Right lobe of liver (tissue), 6 donors: ENCODE results near the gene ARL4D. TPM values are rescaled to one million over a fixed set of nuclear protein-coding genes. Genes with fewer than 3 reads are reported as not detected.

Experiments used
- ATAC-seq, 4 donors: fragments of 200-7000 bp; cut with Tn5 transposase; one replicate each; pipeline ENCODE4 v1.9.1; 2020; ENCODE audit warnings: mild to moderate bottlenecking in 4 of 4, moderate library complexity in 4 of 4
- DNase-seq, 3 donors: peaks; one replicate each; pipeline ENCODE4 v3.0.0-alpha.2; 2020
- H3K27ac ChIP-seq, 3 donors: fragments of 200-600 bp; one replicate each; pipeline ENCODE4 v1.8.0; 2022
- H3K27me3 ChIP-seq, 2 donors: fragments of 200-600 bp; one replicate each; pipeline ENCODE4 v1.8.0; 2022
- H3K36me3 ChIP-seq, 4 donors: fragments of 200-600 bp; sonication (generic) in 1 of 4; one replicate each; pipeline versions ENCODE4 v1.5.1 to v1.8.0; 2017 to 2022; ENCODE audit warnings: control low read depth in 1 of 4
- H3K4me1 ChIP-seq, 4 donors: fragments of 200-600 bp; sonication (generic) in 1 of 4; one replicate each; pipeline versions ENCODE4 v1.5.1 to v1.8.0; 2017 to 2022; ENCODE audit warnings: control low read depth in 1 of 4
- H3K4me3 ChIP-seq, 3 donors: fragments of 200-600 bp; one replicate each; pipeline ENCODE4 v1.8.0; 2022
- H3K9me3 ChIP-seq, 4 donors: fragments of 200-600 bp; sonication (generic) in 1 of 4; one replicate each; pipeline versions ENCODE4 v1.5.1 to v1.8.0; 2017 to 2022; ENCODE audit warnings: control low read depth in 1 of 4
- POLR2A ChIP-seq: fragments of 450-650 bp; IDR thresholded peaks from one replicate; pipeline ENCODE4 v1.6.1; 2017; ENCODE audit warnings: antibody characterized with exemption, mild to moderate bottlenecking
- WGBS: methylation state at CpG from one replicate; pipeline ENCODE4 v1.1.6; 2018; ENCODE audit warnings: low coverage, low lambda C conversion rate; ENCODE audit not compliant: insufficient coverage; ENCODE audit errors: missing lambda C conversion rate; 5-methylcytosine and 5-hydroxymethylcytosine counted together
- intact Hi-C, 2 donors: fragments of 100-400 bp; cut with DNase I; formaldehyde crosslinking; loops; one replicate each; pipeline versions ENCODE4 v1.11.2 to v1.14.1; 2022
- total RNA-seq, 6 experiments: library from RNA; depleted of rRNA in 2 of 6; stranded (reverse); fragments of >200 nt in 2 of 6; fragmentation: NEBNext Ultra II Directional in 3 of 6; extraction: Animal tissue kit (Norgen Biotek cat#: 25700) in 3 of 6; gene quantifications; one replicate each; pipeline versions ENCODE4 v1.1.0 to v1.2.4, GENCODE V29; 2016 to 2023
- TF ChIP-seq, protein P1 (sequence below), 4 donors: fragments of 200-600 bp in 3 of 4; fragments of 450-650 bp in 1 of 4; IDR thresholded peaks; one replicate each; pipeline versions ENCODE4 v1.5.1 to v1.8.0; 2016 to 2022; ENCODE audit warnings: antibody characterized with exemption in 4 of 4, mild to moderate bottlenecking in 2 of 4
- donor health status: DM: no; HTN: yes; CAD: no.
- donor health status: DM: no; HTN: no; CAD: no.
- donor health status: DM: no; HTN: no; CAD: no.
- donor health status: DM: no; HTN: yes; CAD: no.
- donor health status: DM: no; HTN: yes; CAD: no.

The ARL4D gene
- total RNA-seq, 6 experiments from 2014 or later, result 10.9 to 31.8 (median 13.2) TPM

- peak; percentile 6 to 40 (median 29) for ATAC-seq
- TF ChIP-seq POLR2A, result no peak
- TF ChIP-seq, protein P1, sequence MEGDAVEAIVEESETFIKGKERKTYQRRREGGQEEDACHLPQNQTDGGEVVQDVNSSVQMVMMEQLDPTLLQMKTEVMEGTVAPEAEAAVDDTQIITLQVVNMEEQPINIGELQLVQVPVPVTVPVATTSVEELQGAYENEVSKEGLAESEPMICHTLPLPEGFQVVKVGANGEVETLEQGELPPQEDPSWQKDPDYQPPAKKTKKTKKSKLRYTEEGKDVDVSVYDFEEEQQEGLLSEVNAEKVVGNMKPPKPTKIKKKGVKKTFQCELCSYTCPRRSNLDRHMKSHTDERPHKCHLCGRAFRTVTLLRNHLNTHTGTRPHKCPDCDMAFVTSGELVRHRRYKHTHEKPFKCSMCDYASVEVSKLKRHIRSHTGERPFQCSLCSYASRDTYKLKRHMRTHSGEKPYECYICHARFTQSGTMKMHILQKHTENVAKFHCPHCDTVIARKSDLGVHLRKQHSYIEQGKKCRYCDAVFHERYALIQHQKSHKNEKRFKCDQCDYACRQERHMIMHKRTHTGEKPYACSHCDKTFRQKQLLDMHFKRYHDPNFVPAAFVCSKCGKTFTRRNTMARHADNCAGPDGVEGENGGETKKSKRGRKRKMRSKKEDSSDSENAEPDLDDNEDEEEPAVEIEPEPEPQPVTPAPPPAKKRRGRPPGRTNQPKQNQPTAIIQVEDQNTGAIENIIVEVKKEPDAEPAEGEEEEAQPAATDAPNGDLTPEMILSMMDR (IDR thresholded peaks at IDR 0.05), result no peak
- Histone ChIP-seq H3K36me3 (no peaks in the 10 kb centered on the region), H3K27ac (peak overlapping the region; percentile 99 to 100 (median 99)), H3K9me3 (no peaks in the 10 kb centered on the region), H3K4me3 (peak overlapping the region in 2 of 3 donors; percentile 58 to 64), H3K4me1 (peaks cover 0 to 10% (median 6%) of the 10 kb centered on the region in 4 donors), H3K27me3 (no peaks in the 10 kb centered on the region)
- DNase-seq, result no peak
- intact Hi-C loops, result no loop called here
- 6% methylated on average over 11 of the region's 11 CpGs for WGBS
Measured at GRCh38 chr17:43367737-43368242, 31.0 kb upstream of the ARL4D start.

- DNase-seq, result peak; percentile 81 to 89 (median 86)
- ATAC-seq, result peak; percentile 71 to 87 (median 84)
- peak; percentile 54 for TF ChIP-seq POLR2A
- TF ChIP-seq, protein P1 (IDR thresholded peaks at IDR 0.05), result peak in 1 of 4 donors; percentile 27
- Histone ChIP-seq H3K4me3 (peak overlapping the region; percentile 48 to 64 (median 58)), H3K27ac (peak overlapping the region; percentile 99 to 100 (median 99)), H3K4me1 (peaks cover 0 to 10% (median 6%) of the 10 kb centered on the region in 4 donors), H3K27me3 (no peaks in the 10 kb centered on the region), H3K9me3 (no peaks in the 10 kb centered on the region), H3K36me3 (no peaks in the 10 kb centered on the region)
- intact Hi-C loops, result no loop called here
- under 1% methylated on average over 38 of the region's 51 CpGs for WGBS
Measured at GRCh38 chr17:43368740-43369506, 29.9 kb upstream of the ARL4D start.

DNA sequence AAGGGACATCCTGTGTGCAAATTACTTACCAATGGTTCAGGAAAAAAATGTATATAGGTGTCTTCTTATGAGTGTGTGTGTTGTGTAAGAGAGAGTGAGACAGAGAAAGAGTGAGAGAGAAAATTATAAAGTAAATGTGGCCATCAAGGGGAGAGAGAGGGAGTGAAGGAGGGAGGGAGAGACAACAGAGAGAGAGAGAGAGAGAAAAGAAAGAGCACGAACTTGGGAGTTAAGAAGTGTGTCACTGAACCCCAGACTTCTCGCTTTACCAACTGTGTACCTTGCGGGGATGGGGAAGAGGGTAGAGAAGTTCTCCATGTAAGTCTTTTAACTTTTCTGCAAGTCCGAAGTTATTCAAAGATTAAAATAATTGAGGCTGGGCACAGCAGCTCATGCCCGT is 28.8 kb upstream of the ARL4D start:
- Histone ChIP-seq H3K4me1 (peaks cover 0 to 10% (median 6%) of the 10 kb centered on the region in 4 donors), H3K36me3 (no peaks in the 10 kb centered on the region), H3K4me3 (peak overlapping the region in 1 of 3 donors; percentile 64), H3K27ac (peak overlapping the region; percentile 99 to 100 (median 99)), H3K9me3 (no peaks in the 10 kb centered on the region), H3K27me3 (no peaks in the 10 kb centered on the region)
- DNase-seq (no peak), ATAC-seq (no peak)
- WGBS, result 69% methylated on average over 5 of the region's 5 CpGs
- intact Hi-C loops, result no loop called here
- TF ChIP-seq, protein P1 (IDR thresholded peaks at IDR 0.05), result no peak
- no peak for TF ChIP-seq POLR2A

- Histone ChIP-seq H3K27me3 (no peaks in the 10 kb centered on the region), H3K4me1 (peaks cover 0 to 10% (median 6%) of the 10 kb centered on the region in 4 donors), H3K9me3 (no peaks in the 10 kb centered on the region), H3K27ac (no peak overlapping the region), H3K36me3 (no peaks in the 10 kb centered on the region), H3K4me3 (no peak overlapping the region)
- peak in 1 of 3 donors; percentile 8 for DNase-seq
- intact Hi-C loops, result no loop called here
- TF ChIP-seq, protein P1 (IDR thresholded peaks at IDR 0.05), result no peak
- 52% methylated on average over 6 of the region's 6 CpGs for WGBS
- ATAC-seq, result no peak
Measured at GRCh38 chr17:43371227-43371821, 27.5 kb upstream of the ARL4D start.
